ENCODE data around the gene CLEC19A.

Gene CLEC19A

GRCh38 chr16:19285431-19285830 lies at the start of gene CLEC19A:
CLEC19A (plus strand) TSS chr16:19285731; CDS start chr16:19285852, 121 bp downstream.
- DNase-seq (ENCODE audit: low read depth in 2 of 2): no peak

- no peak for DNase-seq (ENCODE audit: low read depth in 2 of 2)
Measured at GRCh38 chr16:19235886-19236285, 49.6 kb upstream of the CLEC19A start.

GRCh38 chr16:19236561-19237209 lies 48.8 kb upstream of the CLEC19A start:
- no peak for DNase-seq (ENCODE audit: low read depth in 2 of 2)

GRCh38 chr16:19238406-19238805 lies 47.1 kb upstream of the CLEC19A start:
- no peak for DNase-seq (ENCODE audit: low read depth in 2 of 2)

- DNase-seq (ENCODE audit: low read depth in 2 of 2): no peak
Measured at GRCh38 chr16:19239511-19240155, 45.9 kb upstream of the CLEC19A start.

GRCh38 chr16:19240494-19240893 lies 45.0 kb upstream of the CLEC19A start:
- no peak for DNase-seq (ENCODE audit: low read depth in 2 of 2)

GRCh38 chr16:19241512-19241911 lies 44.0 kb upstream of the CLEC19A start:
- no peak for DNase-seq (ENCODE audit: low read depth in 2 of 2)

- no peak for DNase-seq (ENCODE audit: low read depth in 2 of 2)
Measured at GRCh38 chr16:19242186-19242585, 43.3 kb upstream of the CLEC19A start.

- no peak for DNase-seq (ENCODE audit: low read depth in 2 of 2)
Measured at GRCh38 chr16:19242987-19243575, 42.5 kb upstream of the CLEC19A start.

GRCh38 chr16:19245326-19245925 lies 40.1 kb upstream of the CLEC19A start:
- DNase-seq (ENCODE audit: low read depth in 2 of 2): no peak

- no peak for DNase-seq (ENCODE audit: low read depth in 2 of 2)
Measured at GRCh38 chr16:19252904-19253303, 32.6 kb upstream of the CLEC19A start.

- DNase-seq (ENCODE audit: low read depth in 2 of 2): no peak
Measured at GRCh38 chr16:19254611-19255010, 30.9 kb upstream of the CLEC19A start.

- DNase-seq (ENCODE audit: low read depth in 2 of 2): no peak
Measured at GRCh38 chr16:19264123-19264673, 21.3 kb upstream of the CLEC19A start.

GRCh38 chr16:19265380-19265930 lies 20.1 kb upstream of the CLEC19A start:
- no peak for DNase-seq (ENCODE audit: low read depth in 2 of 2)

GRCh38 chr16:19266774-19267173 lies 18.8 kb upstream of the CLEC19A start:
- no peak for DNase-seq (ENCODE audit: low read depth in 2 of 2)

- no peak for DNase-seq (ENCODE audit: low read depth in 2 of 2)
Measured at GRCh38 chr16:19269098-19269497, 16.4 kb upstream of the CLEC19A start.

- DNase-seq (ENCODE audit: low read depth in 2 of 2): no peak
Measured at GRCh38 chr16:19274165-19274797, 11.2 kb upstream of the CLEC19A start.

- DNase-seq (ENCODE audit: low read depth in 2 of 2): no peak
Measured at GRCh38 chr16:19278403-19278802, 7.1 kb upstream of the CLEC19A start.

GRCh38 chr16:19281246-19281645 lies 4.3 kb upstream of the CLEC19A start:
- no peak for DNase-seq (ENCODE audit: low read depth in 2 of 2)

- no peak for DNase-seq (ENCODE audit: low read depth in 2 of 2)
Measured at GRCh38 chr16:19282101-19282500, 3.4 kb upstream of the CLEC19A start.

GRCh38 chr16:19283637-19284036 lies 1.9 kb upstream of the CLEC19A start:
- DNase-seq (ENCODE audit: low read depth in 2 of 2): no peak

- DNase-seq (ENCODE audit: low read depth in 2 of 2): no peak
Measured at GRCh38 chr16:19284207-19284606, 1.3 kb upstream of the CLEC19A start.
